GM23248 (cell line): ENCODE results near the gene NSMF. TPM values are rescaled to one million over a fixed set of nuclear protein-coding genes. Genes with fewer than 3 reads are reported as not detected.

Experiments
- DNase-seq: peaks from one replicate; pipeline ENCODE4 v3.0.0-alpha.2; 2015
- H2AFZ ChIP-seq: fragments of 200-600 bp; sonication (generic); 2 replicates; pipeline ENCODE4 v1.6.1; 2016; ENCODE audit warnings: antibody characterized with exemption
- H3F3A ChIP-seq: fragments of 200-600 bp; sonication (generic); 2 replicates; pipeline ENCODE4 v1.6.1; 2016; ENCODE audit warnings: mild to moderate bottlenecking, antibody characterized with exemption, mixed run types; ENCODE audit not compliant: insufficient read depth
- H3K27ac ChIP-seq: fragments of 200-600 bp; sonication (generic); 2 replicates; pipeline ENCODE4 v1.5.1; 2016; ENCODE audit warnings: mild to moderate bottlenecking
- H3K27me3 ChIP-seq: fragments of 200-600 bp; sonication (generic); replicated peaks from 2 replicates; pipeline ENCODE4 v1.6.1; 2016; ENCODE audit warnings: mild to moderate bottlenecking; ENCODE audit not compliant: insufficient read depth
- H3K36me3 ChIP-seq: fragments of 200-600 bp; sonication (generic); 2 replicates; pipeline ENCODE4 v1.6.1; 2016; ENCODE audit warnings: low read depth, mild to moderate bottlenecking
- H3K4me1 ChIP-seq: fragments of 200-600 bp; sonication (generic); 2 replicates; pipeline ENCODE4 v1.6.1; 2016; ENCODE audit warnings: mild to moderate bottlenecking; ENCODE audit not compliant: insufficient read depth
- H3K4me2 ChIP-seq: fragments of 200-600 bp; sonication (generic); one replicate; pipeline ENCODE4 v1.6.1; 2016; ENCODE audit warnings: mild to moderate bottlenecking; ENCODE audit not compliant: unreplicated experiment
- H3K4me3 ChIP-seq: fragments of 200-600 bp; sonication (generic); 2 replicates; pipeline ENCODE4 v1.5.1; 2016; ENCODE audit warnings: mild to moderate bottlenecking
- H3K79me2 ChIP-seq: fragments of 200-600 bp; sonication (generic); 2 replicates; pipeline ENCODE4 v1.6.1; 2016; ENCODE audit warnings: mild to moderate bottlenecking; ENCODE audit not compliant: insufficient read depth
- H3K9ac ChIP-seq: fragments of 200-600 bp; sonication (generic); 2 replicates; pipeline ENCODE4 v1.6.1; 2016; ENCODE audit warnings: mild to moderate bottlenecking
- H3K9me2 ChIP-seq: fragments of 200-600 bp; sonication (generic); 2 replicates; pipeline ENCODE4 v1.6.1; 2016; ENCODE audit warnings: mixed run types, mild to moderate bottlenecking, moderate library complexity; ENCODE audit not compliant: insufficient read depth
- H3K9me3 ChIP-seq: fragments of 200-600 bp; sonication (generic); one replicate; pipeline ENCODE4 v1.6.1; 2017; ENCODE audit warnings: low read depth
- H4K20me1 ChIP-seq: fragments of 200-600 bp; sonication (generic); 2 replicates; pipeline ENCODE4 v1.6.0; 2016; ENCODE audit not compliant: insufficient read depth
- EZH2 ChIP-seq: fragments of 200-600 bp; sonication (generic); IDR thresholded peaks from 2 replicates; pipeline ENCODE4 v1.6.1; 2018; ENCODE audit warnings: antibody characterized with exemption, mild to moderate bottlenecking; ENCODE audit not compliant: insufficient read depth, poor library complexity, severe bottlenecking
- EZH2phosphoT487 ChIP-seq: fragments of 200-600 bp; sonication (generic); IDR thresholded peaks from 2 replicates; pipeline ENCODE4 v1.6.1; 2018; ENCODE audit warnings: antibody characterized with exemption, moderate library complexity, mild to moderate bottlenecking, low read depth; ENCODE audit not compliant: insufficient read depth
- WGBS, 2 experiments: methylation state at CpG; one replicate each; pipeline ENCODE4 v1.1.6; 2015 to 2017; ENCODE audit warnings: low lambda C conversion rate in 2 of 2, low coverage in 1 of 2; ENCODE audit errors: missing lambda C conversion rate in 2 of 2; 5-methylcytosine and 5-hydroxymethylcytosine counted together
- in situ Hi-C: fragments of 300-500 bp; cut with MboI; formaldehyde crosslinking; loops from 2 replicates; pipeline ENCODE4 v1.15.0; 2020
- polyA plus RNA-seq: library from polyadenylated mRNA; unstranded; fragments of >200 nt; fragmentation: Nextera tagmentation; extraction: Ambion mirVana; gene quantifications from 2 replicates; pipeline ENCODE4 v1.2.1, GENCODE V29; 2016
- total RNA-seq: library from RNA; depleted of rRNA; stranded (reverse); fragments of >200 nt; shearing (Covaris generic); gene quantifications from 2 replicates; pipeline ENCODE4 v1.2.3, GENCODE V29; 2014

Gene NSMF
- total and polyA plus RNA-seq, 2 experiments from 2014 or later: 13.5 to 29.1 TPM

GRCh38 chr9:137449931-137450538 is 9.1 kb downstream of the NSMF start:
- no peaks in the 10 kb centered on the region for H3K27me3 ChIP-seq
- no peak overlapping the region for H3K27ac ChIP-seq
- H3K4me3 ChIP-seq: no peak overlapping the region
- no peak overlapping the region for H3K9ac ChIP-seq
- H3F3A ChIP-seq: peaks cover 7% of the 10 kb centered on the region; the same call in 1 of the 2 replicates
- in situ Hi-C loops: no loop called here
- H4K20me1 ChIP-seq: no peaks in the 10 kb centered on the region
- no peak overlapping the region for H3K4me2 ChIP-seq
- no peak for DNase-seq
- no peak for TF ChIP-seq EZH2
- TF ChIP-seq EZH2phosphoT487: no peak
- H3K9me2 ChIP-seq: no peaks in the 10 kb centered on the region
- WGBS, 2 experiments: 91 to 98% methylated on average over 6 to 18 of the region's 18 CpGs
- H2AFZ ChIP-seq: no peak overlapping the region
- H3K36me3 ChIP-seq: no peaks in the 10 kb centered on the region
- H3K79me2 ChIP-seq: no peaks in the 10 kb centered on the region
- peaks cover 27% of the 10 kb centered on the region for H3K4me1 ChIP-seq
- H3K9me3 ChIP-seq: no peaks in the 10 kb centered on the region

GRCh38 chr9:137449081-137449844 is 9.9 kb downstream of the NSMF start:
- Histone ChIP-seq H3K27me3 (no peaks in the 10 kb centered on the region), H3K9me3 (no peaks in the 10 kb centered on the region), H3K4me1 (peaks cover 24% of the 10 kb centered on the region), H4K20me1 (no peaks in the 10 kb centered on the region), H3K79me2 (no peaks in the 10 kb centered on the region), H3K36me3 (no peaks in the 10 kb centered on the region), H3F3A (peaks cover 7% of the 10 kb centered on the region; the same call in 1 of the 2 replicates), H3K4me2 (no peak overlapping the region), H3K9me2 (no peaks in the 10 kb centered on the region), H2AFZ (no peak overlapping the region), H3K9ac (no peak overlapping the region), H3K27ac (no peak overlapping the region), H3K4me3 (no peak overlapping the region)
- in situ Hi-C loops: no loop called here
- WGBS, 2 experiments: 84 to 85% methylated on average over 33 to 36 of the region's 36 CpGs
- no peak for DNase-seq
- TF ChIP-seq EZH2phosphoT487: no peak
- TF ChIP-seq EZH2: no peak

GRCh38 chr9:137448602-137448962 is 10.6 kb downstream of the NSMF start:
- H2AFZ ChIP-seq: no peak overlapping the region
- no peak for DNase-seq
- no peaks in the 10 kb centered on the region for H3K9me3 ChIP-seq
- in situ Hi-C loops: no loop called here
- WGBS, 2 experiments: 94 to 98% methylated on average over 15 to 16 of the region's 16 CpGs
- no peaks in the 10 kb centered on the region for H3K79me2 ChIP-seq
- H3K4me3 ChIP-seq: no peak overlapping the region
- no peak overlapping the region for H3K4me2 ChIP-seq
- H3K9ac ChIP-seq: no peak overlapping the region
- H3K9me2 ChIP-seq: no peaks in the 10 kb centered on the region
- H3F3A ChIP-seq: peaks cover 7% of the 10 kb centered on the region; the same call in 1 of the 2 replicates
- H3K36me3 ChIP-seq: no peaks in the 10 kb centered on the region
- no peaks in the 10 kb centered on the region for H4K20me1 ChIP-seq
- no peak overlapping the region for H3K27ac ChIP-seq
- TF ChIP-seq EZH2phosphoT487: no peak
- no peak for TF ChIP-seq EZH2
- no peaks in the 10 kb centered on the region for H3K27me3 ChIP-seq
- H3K4me1 ChIP-seq: peaks cover 23% of the 10 kb centered on the region

GRCh38 chr9:137447722-137448601 is 11.2 kb downstream of the NSMF start:
- Histone ChIP-seq H3K79me2 (no peaks in the 10 kb centered on the region), H3K9me3 (no peaks in the 10 kb centered on the region), H3K27me3 (no peaks in the 10 kb centered on the region), H4K20me1 (no peaks in the 10 kb centered on the region), H3K9me2 (no peaks in the 10 kb centered on the region), H3K27ac (no peak overlapping the region), H2AFZ (no peak overlapping the region), H3K9ac (no peak overlapping the region), H3K4me3 (no peak overlapping the region), H3K36me3 (no peaks in the 10 kb centered on the region), H3K4me1 (peaks cover 23% of the 10 kb centered on the region), H3K4me2 (no peak overlapping the region), H3F3A (peaks cover 7% of the 10 kb centered on the region; the same call in 1 of the 2 replicates)
- in situ Hi-C loops: no loop called here
- WGBS, 2 experiments: 95% methylated on average over 22 to 23 of the region's 27 CpGs
- DNase-seq: no peak
- TF ChIP-seq EZH2: no peak
- TF ChIP-seq EZH2phosphoT487: no peak
